GM06990 (cell line): ENCODE measurements around the gene TMEM150C.

Source experiments
- DNase-seq: peaks from one replicate; pipeline ENCODE4 v3.0.0-alpha.2; 2011; ENCODE audit not compliant: insufficient read length; ENCODE audit errors: extremely low read depth
- H3K27me3 ChIP-seq: replicated peaks from 2 replicates; pipeline ENCODE4 v1.6.0; 2011; ENCODE audit warnings: low read length; ENCODE audit not compliant: control insufficient read depth, insufficient read depth
- H3K36me3 ChIP-seq: 2 replicates; pipeline ENCODE4 v1.5.1; 2011; ENCODE audit warnings: low read length; ENCODE audit not compliant: control insufficient read depth, insufficient read depth
- H3K4me3 ChIP-seq: replicated peaks from 2 replicates; pipeline ENCODE4 v1.5.1; 2011; ENCODE audit warnings: low read depth, mild to moderate bottlenecking, control low read depth, low read length
- CTCF ChIP-seq: IDR thresholded peaks from 2 replicates; pipeline ENCODE4 v1.5.1; 2011; ENCODE audit warnings: low read length, control low read depth, mild to moderate bottlenecking, inconsistent platforms; ENCODE audit not compliant: insufficient read depth, poor library complexity, severe bottlenecking

TMEM150C gene

GRCh38 chr4:82515705-82516104 is 46.1 kb downstream of the TMEM150C start:
- no peak overlapping the region for H3K4me3 ChIP-seq
- no peaks in the 10 kb centered on the region for H3K36me3 ChIP-seq
- no peak for TF ChIP-seq CTCF
- no peak for DNase-seq
- no peaks in the 10 kb centered on the region; the same call in none of the 2 replicates for H3K27me3 ChIP-seq

- H3K4me3 ChIP-seq = no peak overlapping the region
- DNase-seq = no peak
- no peaks in the 10 kb centered on the region for H3K36me3 ChIP-seq
- H3K27me3 ChIP-seq = no peaks in the 10 kb centered on the region; the same call in 1 of the 2 replicates
- TF ChIP-seq CTCF = no peak
These were observed 48.4 kb downstream of the TMEM150C start for GRCh38 chr4:82513382-82513781.

GRCh38 chr4:82510216-82510615 is 51.6 kb downstream of the TMEM150C start:
- no peaks in the 10 kb centered on the region for H3K36me3 ChIP-seq
- no peak for TF ChIP-seq CTCF
- no peak overlapping the region for H3K4me3 ChIP-seq
- no peaks in the 10 kb centered on the region for H3K27me3 ChIP-seq
- no peak for DNase-seq

GRCh38 chr4:82508806-82509428 is 52.9 kb downstream of the TMEM150C start:
- no peak for TF ChIP-seq CTCF
- Histone ChIP-seq H3K4me3 (no peak overlapping the region), H3K27me3 (no peaks in the 10 kb centered on the region), H3K36me3 (no peaks in the 10 kb centered on the region)
- no peak for DNase-seq

GRCh38 chr4:82508011-82508410 is 53.8 kb downstream of the TMEM150C start:
- no peak for DNase-seq
- no peak overlapping the region for H3K4me3 ChIP-seq
- no peaks in the 10 kb centered on the region for H3K36me3 ChIP-seq
- no peak for TF ChIP-seq CTCF
- no peaks in the 10 kb centered on the region for H3K27me3 ChIP-seq

- H3K36me3 ChIP-seq = no peaks in the 10 kb centered on the region
- no peak for TF ChIP-seq CTCF
- DNase-seq = no peak
- no peaks in the 10 kb centered on the region for H3K27me3 ChIP-seq
- no peak overlapping the region for H3K4me3 ChIP-seq
These were observed 60.7 kb downstream of the TMEM150C start for GRCh38 chr4:82501154-82501442.
